Measurements from ENCODE around the gene ADCY5.

The ADCY5 gene

GRCh38 chr3:123385499-123385898, 63.4 kb downstream of the ADCY5 start:
- no peaks in the 10 kb centered on the region for H3K36me3 ChIP-seq (ENCODE audit: insufficient read depth, low read length)
- H3K27me3 ChIP-seq (ENCODE audit: insufficient read depth, low read length), result peaks cover 16% of the 10 kb centered on the region
- H3K4me3 ChIP-seq (ENCODE audit: low read depth, low read length), result no peak overlapping the region
- no peak overlapping the region for H2AFZ ChIP-seq (ENCODE audit: low read length, unreplicated experiment)
- no peaks in the 10 kb centered on the region for H3K79me2 ChIP-seq (ENCODE audit: control insufficient read depth, insufficient read depth, low read length, unreplicated experiment)
- no peak overlapping the region for H3K27ac ChIP-seq (ENCODE audit: low read depth, low read length)
- H3K4me1 ChIP-seq (ENCODE audit: control insufficient read depth, insufficient read depth, low read length, unreplicated experiment), result peaks cover 3% of the 10 kb centered on the region

GRCh38 chr3:123385001-123385401, 63.9 kb downstream of the ADCY5 start:
- Histone ChIP-seq H3K27me3 (ENCODE audit: insufficient read depth, low read length) (peaks cover 16% of the 10 kb centered on the region), H3K4me1 (ENCODE audit: control insufficient read depth, insufficient read depth, low read length, unreplicated experiment) (peaks cover 3% of the 10 kb centered on the region), H3K4me3 (ENCODE audit: low read depth, low read length) (no peak overlapping the region), H3K79me2 (ENCODE audit: control insufficient read depth, insufficient read depth, low read length, unreplicated experiment) (no peaks in the 10 kb centered on the region), H3K36me3 (ENCODE audit: insufficient read depth, low read length) (no peaks in the 10 kb centered on the region), H3K27ac (ENCODE audit: low read depth, low read length) (no peak overlapping the region), H2AFZ (ENCODE audit: low read length, unreplicated experiment) (no peak overlapping the region)

GRCh38 chr3:123384256-123384655, 64.6 kb downstream of the ADCY5 start:
- no peak overlapping the region for H2AFZ ChIP-seq (ENCODE audit: low read length, unreplicated experiment)
- H3K27me3 ChIP-seq (ENCODE audit: insufficient read depth, low read length), result peaks cover 21% of the 10 kb centered on the region
- peaks cover 3% of the 10 kb centered on the region for H3K4me1 ChIP-seq (ENCODE audit: control insufficient read depth, insufficient read depth, low read length, unreplicated experiment)
- H3K36me3 ChIP-seq (ENCODE audit: insufficient read depth, low read length), result no peaks in the 10 kb centered on the region
- H3K4me3 ChIP-seq (ENCODE audit: low read depth, low read length), result no peak overlapping the region
- H3K79me2 ChIP-seq (ENCODE audit: control insufficient read depth, insufficient read depth, low read length, unreplicated experiment), result no peaks in the 10 kb centered on the region
- H3K27ac ChIP-seq (ENCODE audit: low read depth, low read length), result no peak overlapping the region

GRCh38 chr3:123383091-123384053, 65.5 kb downstream of the ADCY5 start:
- peaks cover 28% of the 10 kb centered on the region for H3K27me3 ChIP-seq (ENCODE audit: insufficient read depth, low read length)
- H3K36me3 ChIP-seq (ENCODE audit: insufficient read depth, low read length), result no peaks in the 10 kb centered on the region
- H3K4me1 ChIP-seq (ENCODE audit: control insufficient read depth, insufficient read depth, low read length, unreplicated experiment), result peaks cover 3% of the 10 kb centered on the region
- H3K27ac ChIP-seq (ENCODE audit: low read depth, low read length), result no peak overlapping the region
- no peaks in the 10 kb centered on the region for H3K79me2 ChIP-seq (ENCODE audit: control insufficient read depth, insufficient read depth, low read length, unreplicated experiment)
- H3K4me3 ChIP-seq (ENCODE audit: low read depth, low read length), result no peak overlapping the region
- H2AFZ ChIP-seq (ENCODE audit: low read length, unreplicated experiment), result no peak overlapping the region

GRCh38 chr3:123380261-123380660, 68.6 kb downstream of the ADCY5 start:
- Histone ChIP-seq H3K27ac (ENCODE audit: low read depth, low read length) (no peak overlapping the region), H3K79me2 (ENCODE audit: control insufficient read depth, insufficient read depth, low read length, unreplicated experiment) (no peaks in the 10 kb centered on the region), H3K36me3 (ENCODE audit: insufficient read depth, low read length) (no peaks in the 10 kb centered on the region), H2AFZ (ENCODE audit: low read length, unreplicated experiment) (no peak overlapping the region), H3K27me3 (ENCODE audit: insufficient read depth, low read length) (peaks cover 48% of the 10 kb centered on the region), H3K4me3 (ENCODE audit: low read depth, low read length) (no peak overlapping the region), H3K4me1 (ENCODE audit: control insufficient read depth, insufficient read depth, low read length, unreplicated experiment) (no peaks in the 10 kb centered on the region)

GRCh38 chr3:123379041-123379830, 69.7 kb downstream of the ADCY5 start:
- Histone ChIP-seq H2AFZ (ENCODE audit: low read length, unreplicated experiment) (no peak overlapping the region), H3K79me2 (ENCODE audit: control insufficient read depth, insufficient read depth, low read length, unreplicated experiment) (no peaks in the 10 kb centered on the region), H3K4me3 (ENCODE audit: low read depth, low read length) (no peak overlapping the region), H3K4me1 (ENCODE audit: control insufficient read depth, insufficient read depth, low read length, unreplicated experiment) (no peaks in the 10 kb centered on the region), H3K27me3 (ENCODE audit: insufficient read depth, low read length) (peaks cover 52% of the 10 kb centered on the region), H3K27ac (ENCODE audit: low read depth, low read length) (no peak overlapping the region), H3K36me3 (ENCODE audit: insufficient read depth, low read length) (no peaks in the 10 kb centered on the region)

GRCh38 chr3:123378409-123378915, 70.4 kb downstream of the ADCY5 start:
- Histone ChIP-seq H3K27ac (ENCODE audit: low read depth, low read length) (no peak overlapping the region), H3K79me2 (ENCODE audit: control insufficient read depth, insufficient read depth, low read length, unreplicated experiment) (no peaks in the 10 kb centered on the region), H3K36me3 (ENCODE audit: insufficient read depth, low read length) (no peaks in the 10 kb centered on the region), H3K4me3 (ENCODE audit: low read depth, low read length) (no peak overlapping the region), H3K27me3 (ENCODE audit: insufficient read depth, low read length) (peaks cover 59% of the 10 kb centered on the region), H3K4me1 (ENCODE audit: control insufficient read depth, insufficient read depth, low read length, unreplicated experiment) (no peaks in the 10 kb centered on the region), H2AFZ (ENCODE audit: low read length, unreplicated experiment) (no peak overlapping the region)

- Histone ChIP-seq H3K27me3 (ENCODE audit: insufficient read depth, low read length) (peaks cover 71% of the 10 kb centered on the region), H3K27ac (ENCODE audit: low read depth, low read length) (no peak overlapping the region), H3K79me2 (ENCODE audit: control insufficient read depth, insufficient read depth, low read length, unreplicated experiment) (no peaks in the 10 kb centered on the region), H3K36me3 (ENCODE audit: insufficient read depth, low read length) (no peaks in the 10 kb centered on the region), H3K4me3 (ENCODE audit: low read depth, low read length) (no peak overlapping the region), H3K4me1 (ENCODE audit: control insufficient read depth, insufficient read depth, low read length, unreplicated experiment) (no peaks in the 10 kb centered on the region), H2AFZ (ENCODE audit: low read length, unreplicated experiment) (no peak overlapping the region)
Observed at GRCh38 chr3:123377243-123377740, 71.6 kb downstream of the ADCY5 start.

GRCh38 chr3:123376451-123377242, 72.2 kb downstream of the ADCY5 start:
- Histone ChIP-seq H3K27me3 (ENCODE audit: insufficient read depth, low read length) (peaks cover 72% of the 10 kb centered on the region), H3K36me3 (ENCODE audit: insufficient read depth, low read length) (no peaks in the 10 kb centered on the region), H3K27ac (ENCODE audit: low read depth, low read length) (no peak overlapping the region), H2AFZ (ENCODE audit: low read length, unreplicated experiment) (no peak overlapping the region), H3K79me2 (ENCODE audit: control insufficient read depth, insufficient read depth, low read length, unreplicated experiment) (no peaks in the 10 kb centered on the region), H3K4me3 (ENCODE audit: low read depth, low read length) (no peak overlapping the region), H3K4me1 (ENCODE audit: control insufficient read depth, insufficient read depth, low read length, unreplicated experiment) (no peaks in the 10 kb centered on the region)

All from ACC112 (cell line).